DND-41 (cell line): ENCODE data around the gene HTT.

Experiments
- ATAC-seq: fragments of 200-7000 bp; cut with Tn5 transposase; 3 replicates; pipeline ENCODE4 v1.9.1; 2021; ENCODE audit warnings: low read depth; ENCODE audit not compliant: insufficient read depth
- DNase-seq: peaks from one replicate; pipeline ENCODE4 v3.0.0-alpha.2; 2020
- H2AFZ ChIP-seq: 2 replicates; pipeline ENCODE4 v1.6.0; 2012; ENCODE audit warnings: low read depth, low read length
- H3K27ac ChIP-seq: 2 replicates; pipeline ENCODE4 v1.5.1; 2012; ENCODE audit warnings: low read length, inconsistent platforms
- H3K27me3 ChIP-seq: fragments of 200-600 bp; sonication (generic); 2 replicates; pipeline ENCODE4 v1.6.0; 2012; ENCODE audit warnings: low read length, mild to moderate bottlenecking, inconsistent platforms; ENCODE audit not compliant: insufficient read depth, poor library complexity
- H3K36me3 ChIP-seq: 2 replicates; pipeline ENCODE4 v1.5.1; 2012; ENCODE audit warnings: low read length, inconsistent platforms; ENCODE audit not compliant: insufficient read depth
- H3K4me1 ChIP-seq: 2 replicates; pipeline ENCODE4 v1.5.1; 2012; ENCODE audit warnings: mild to moderate bottlenecking, low read length; ENCODE audit not compliant: insufficient read depth
- H3K4me2 ChIP-seq: 2 replicates; pipeline ENCODE4 v1.6.0; 2012; ENCODE audit warnings: mild to moderate bottlenecking, moderate library complexity, low read length, inconsistent platforms; ENCODE audit not compliant: insufficient read depth
- H3K4me3 ChIP-seq, 2 experiments: fragments of 200-600 bp in 1 of 2; shearing (Covaris generic) in 1 of 2; 2 replicates each; pipeline ENCODE4 v1.5.1; 2012 to 2016; ENCODE audit warnings: inconsistent platforms in 2 of 2, low read length in 2 of 2, mild to moderate bottlenecking in 2 of 2, low read depth in 1 of 2, moderate library complexity in 1 of 2
- H3K79me2 ChIP-seq: 2 replicates; pipeline ENCODE4 v1.6.0; 2012; ENCODE audit warnings: low read length, inconsistent platforms; ENCODE audit not compliant: insufficient read depth
- H3K9ac ChIP-seq: 2 replicates; pipeline ENCODE4 v1.6.0; 2012; ENCODE audit warnings: low read depth, mild to moderate bottlenecking, inconsistent platforms, low read length, moderate library complexity
- H3K9me3 ChIP-seq: 2 replicates; pipeline ENCODE4 v1.5.1; 2012; ENCODE audit warnings: low read length, moderate library complexity, mild to moderate bottlenecking, inconsistent platforms; ENCODE audit not compliant: insufficient read depth, severe bottlenecking
- H4K20me1 ChIP-seq: 2 replicates; pipeline ENCODE4 v1.6.0; 2012; ENCODE audit warnings: low read length; ENCODE audit not compliant: insufficient read depth
- EZH2 ChIP-seq: IDR thresholded peaks from 3 replicates; pipeline ENCODE4 v1.6.1; 2012; ENCODE audit warnings: borderline replicate concordance, low read depth, mild to moderate bottlenecking, moderate library complexity, low read length, inconsistent platforms; ENCODE audit not compliant: severe bottlenecking
- TF ChIP-seq, protein P1 (sequence below): IDR thresholded peaks from 2 replicates; pipeline ENCODE4 v1.5.1; 2012; ENCODE audit warnings: borderline replicate concordance, low read length, moderate library complexity, mild to moderate bottlenecking; ENCODE audit not compliant: poor library complexity, severe bottlenecking; ENCODE audit errors: extremely low read depth

The HTT gene

GRCh38 chr4:3029464-3029863 lies 45.0 kb upstream of the HTT start:
- Histone ChIP-seq H3K79me2 (no peaks in the 10 kb centered on the region), H2AFZ (no peak overlapping the region), H3K4me1 (no peaks in the 10 kb centered on the region), H3K4me3 (no peak overlapping the region), H3K4me2 (no peak overlapping the region), H3K9ac (no peak overlapping the region), H3K9me3 (no peaks in the 10 kb centered on the region), H3K27me3 (no peaks in the 10 kb centered on the region), H3K36me3 (no peaks in the 10 kb centered on the region), H4K20me1 (no peaks in the 10 kb centered on the region), H3K27ac (no peak overlapping the region)
- DNase-seq (no peak), ATAC-seq (no peak)
- TF ChIP-seq EZH2, result no peak
- TF ChIP-seq, protein P1, sequence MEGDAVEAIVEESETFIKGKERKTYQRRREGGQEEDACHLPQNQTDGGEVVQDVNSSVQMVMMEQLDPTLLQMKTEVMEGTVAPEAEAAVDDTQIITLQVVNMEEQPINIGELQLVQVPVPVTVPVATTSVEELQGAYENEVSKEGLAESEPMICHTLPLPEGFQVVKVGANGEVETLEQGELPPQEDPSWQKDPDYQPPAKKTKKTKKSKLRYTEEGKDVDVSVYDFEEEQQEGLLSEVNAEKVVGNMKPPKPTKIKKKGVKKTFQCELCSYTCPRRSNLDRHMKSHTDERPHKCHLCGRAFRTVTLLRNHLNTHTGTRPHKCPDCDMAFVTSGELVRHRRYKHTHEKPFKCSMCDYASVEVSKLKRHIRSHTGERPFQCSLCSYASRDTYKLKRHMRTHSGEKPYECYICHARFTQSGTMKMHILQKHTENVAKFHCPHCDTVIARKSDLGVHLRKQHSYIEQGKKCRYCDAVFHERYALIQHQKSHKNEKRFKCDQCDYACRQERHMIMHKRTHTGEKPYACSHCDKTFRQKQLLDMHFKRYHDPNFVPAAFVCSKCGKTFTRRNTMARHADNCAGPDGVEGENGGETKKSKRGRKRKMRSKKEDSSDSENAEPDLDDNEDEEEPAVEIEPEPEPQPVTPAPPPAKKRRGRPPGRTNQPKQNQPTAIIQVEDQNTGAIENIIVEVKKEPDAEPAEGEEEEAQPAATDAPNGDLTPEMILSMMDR, result no peak

DNA sequence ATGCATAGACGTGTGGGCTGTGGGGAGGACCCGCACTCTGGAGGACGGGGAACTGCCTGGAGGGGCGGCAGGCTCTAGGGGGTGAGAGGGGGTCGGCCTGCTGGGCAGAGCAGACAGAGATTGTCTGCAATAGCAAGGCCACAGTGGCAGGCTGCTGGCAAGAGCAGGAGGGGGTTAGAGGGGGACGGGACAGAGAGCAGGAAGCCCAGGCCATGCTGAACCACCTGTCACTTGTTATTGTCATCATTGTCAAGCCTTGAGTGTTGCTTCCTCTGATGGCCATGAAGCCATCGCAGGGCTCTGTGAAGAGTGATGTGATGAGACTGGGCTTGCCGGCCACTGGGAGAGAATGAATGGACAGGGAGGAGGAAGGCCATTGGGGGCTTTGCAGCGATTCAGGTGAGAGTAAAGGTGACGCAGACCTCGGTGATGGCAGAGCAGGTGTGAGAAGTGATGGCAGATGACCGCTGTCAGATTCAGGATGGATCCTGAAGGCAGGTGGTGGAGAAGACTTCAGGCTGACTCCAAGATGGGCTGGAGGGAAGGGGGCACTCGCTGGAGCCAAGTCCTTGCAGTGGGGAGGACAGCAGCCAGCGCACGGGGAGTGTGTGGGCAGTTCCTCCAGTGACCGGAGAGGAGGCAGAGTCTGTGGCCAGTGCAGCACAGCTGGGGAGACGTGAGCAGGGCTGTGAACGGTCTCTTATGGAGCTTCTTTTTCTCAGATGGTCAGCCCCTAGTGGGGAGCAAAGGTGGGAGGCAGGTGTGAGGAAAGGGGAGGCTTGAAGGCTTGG lies 43.7 kb upstream of the HTT start:
- H3K27me3 ChIP-seq, result no peaks in the 10 kb centered on the region

DNA sequence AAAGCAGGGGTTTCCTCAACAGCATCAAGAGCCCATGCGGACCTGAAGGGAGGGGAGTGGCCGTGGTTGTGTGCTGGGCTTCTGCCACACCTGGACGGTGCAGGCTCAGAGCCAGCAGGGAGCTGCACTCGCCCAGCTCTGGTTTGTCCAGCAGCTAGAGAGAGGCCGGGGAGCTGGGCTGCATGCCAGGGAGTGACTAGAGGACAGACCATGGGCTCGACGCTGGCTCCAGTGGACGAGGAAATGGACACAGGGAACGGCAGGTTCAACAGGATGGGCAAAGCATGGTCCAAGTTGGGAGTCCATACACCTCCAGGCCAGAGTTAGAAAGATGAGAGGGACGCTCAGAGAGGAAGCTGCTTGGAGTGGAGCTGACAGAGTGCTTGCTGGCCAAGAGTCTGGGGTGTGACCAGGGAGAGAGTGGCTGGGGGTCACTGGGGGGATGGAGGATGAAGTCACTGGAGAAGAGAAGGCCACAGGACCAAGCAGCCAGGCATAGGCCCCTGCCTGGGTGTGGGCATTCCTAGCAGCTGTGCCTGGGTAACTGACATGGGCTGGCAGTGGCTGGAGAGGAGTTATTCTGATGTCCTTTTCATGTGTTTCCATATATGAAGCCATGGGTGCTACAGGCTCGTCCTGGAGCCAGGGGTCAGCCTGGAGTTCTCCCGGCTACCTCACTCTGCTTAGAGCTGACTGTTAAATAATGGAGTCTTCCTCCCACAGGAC lies 43.0 kb upstream of the HTT start:
- Histone ChIP-seq H3K27me3 (no peaks in the 10 kb centered on the region), H3K9ac (no peak overlapping the region), H2AFZ (no peak overlapping the region), H3K27ac (no peak overlapping the region), H3K79me2 (no peaks in the 10 kb centered on the region), H3K36me3 (no peaks in the 10 kb centered on the region), H3K9me3 (no peaks in the 10 kb centered on the region), H3K4me2 (no peak overlapping the region), H4K20me1 (no peaks in the 10 kb centered on the region), H3K4me3 (no peak overlapping the region), H3K4me1 (no peaks in the 10 kb centered on the region)
- TF ChIP-seq, protein P1, result no peak
- no peak for TF ChIP-seq EZH2
- ATAC-seq (no peak), DNase-seq (no peak)

More for the DNA sequence above, 43.7 kb upstream of the HTT start:
- no peaks in the 10 kb centered on the region for H3K36me3 ChIP-seq
- no peaks in the 10 kb centered on the region for H4K20me1 ChIP-seq
- H3K4me2 ChIP-seq, result no peak overlapping the region
- no peak overlapping the region for H3K27ac ChIP-seq
- DNase-seq (no peak), ATAC-seq (no peak)
- H3K4me3 ChIP-seq, result no peak overlapping the region
- H3K79me2 ChIP-seq, result no peaks in the 10 kb centered on the region
- no peaks in the 10 kb centered on the region for H3K4me1 ChIP-seq
- no peak overlapping the region for H2AFZ ChIP-seq
- H3K9ac ChIP-seq, result no peak overlapping the region
- H3K9me3 ChIP-seq, result no peaks in the 10 kb centered on the region
- TF ChIP-seq, protein P1, result no peak
- no peak for TF ChIP-seq EZH2
